Endothelial cell of umbilical vein (primary cell): ENCODE data around the gene CDCA5.

Source experiments
- CTCF ChIP-seq, 2 donors: IDR thresholded peaks; 1 replicate in 1 of 2; 2 replicates in 1 of 2; pipeline ENCODE4 v1.5.1; 2011; ENCODE audit warnings: low read length in 2 of 2, mild to moderate bottlenecking in 2 of 2, moderate library complexity in 2 of 2, control low read depth in 1 of 2, inconsistent platforms in 1 of 2, low read depth in 1 of 2; ENCODE audit not compliant: insufficient read depth in 1 of 2; ENCODE audit errors: extremely low read depth in 1 of 2
- MAX ChIP-seq: IDR thresholded peaks from 2 replicates; pipeline ENCODE4 v1.6.1; 2011; ENCODE audit not compliant: insufficient read depth, insufficient read length

GRCh38 chr11:65120831-65121230 is 37.0 kb upstream of the CDCA5 start:
- TF ChIP-seq MAX (no peak), CTCF (IDR thresholded peaks at IDR 0.05; ENCODE audit: extremely low read depth in 1 of 2, insufficient read depth in 1 of 2, low read depth in 1 of 2, low read length in 2 of 2) (no peak)
